GM10248 (cell line): ENCODE measurements around the gene UTS2B.
A peak's percentile ranks its signal among the peaks of the same experiment; 100 is the strongest.
"Not testable (repeated sequence)": the region's sequence is repeated elsewhere in the genome, so short reads cannot be mapped to it uniquely, and the experiment has no call there.

ENCODE experiments used
- CTCF ChIA-PET: fragments of 300-600 bp; sonication (Branson Sonifier 250); formaldehyde crosslinking; extraction: SDS; loops from one replicate; lab custom pipeline; 2021; ENCODE audit warnings: antibody characterized with exemption; lab: Yijun Ruan, JAX
- POLR2A ChIA-PET: fragments of 350-650 bp; sonication (Branson Sonifier 250); formaldehyde crosslinking; extraction: SDS; loops from one replicate; lab custom pipeline; 2020; ENCODE audit warnings: antibody characterized with exemption; lab: Yijun Ruan, JAX
- DNase-seq: peaks from one replicate; pipeline ENCODE4 v3.0.0; 2012; ENCODE audit errors: extremely low spot score
- TF ChIP-seq, protein P1 (sequence below): IDR thresholded peaks from 2 replicates; pipeline ENCODE4 v1.5.1; 2012; ENCODE audit warnings: mild to moderate bottlenecking, low read depth; ENCODE audit errors: extremely low read depth, missing control alignments, control extremely low read depth

Gene UTS2B

DNA sequence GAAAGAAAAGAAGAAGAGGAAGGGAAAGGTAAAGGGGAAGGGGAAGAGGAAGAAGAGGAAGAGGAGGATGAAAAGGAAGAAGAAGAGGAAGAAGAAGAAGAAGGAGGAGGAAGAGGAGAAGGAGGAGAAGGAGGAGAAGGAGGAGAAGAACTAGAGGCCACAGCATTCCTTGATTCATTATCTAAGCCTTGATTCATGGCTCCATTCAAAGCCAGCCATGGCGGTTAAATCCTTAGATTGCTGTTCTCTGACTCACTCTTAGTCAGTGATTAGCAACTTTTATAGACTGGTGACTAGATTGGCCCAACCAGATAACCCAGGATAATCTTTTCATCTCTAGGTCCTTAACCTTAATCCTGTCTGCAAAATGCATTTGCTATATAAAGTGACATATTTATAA is 83.7 kb downstream of the UTS2B start:
- ChIA-PET CTCF (no interaction called here), POLR2A (no interaction called here)
- TF ChIP-seq, protein P1, sequence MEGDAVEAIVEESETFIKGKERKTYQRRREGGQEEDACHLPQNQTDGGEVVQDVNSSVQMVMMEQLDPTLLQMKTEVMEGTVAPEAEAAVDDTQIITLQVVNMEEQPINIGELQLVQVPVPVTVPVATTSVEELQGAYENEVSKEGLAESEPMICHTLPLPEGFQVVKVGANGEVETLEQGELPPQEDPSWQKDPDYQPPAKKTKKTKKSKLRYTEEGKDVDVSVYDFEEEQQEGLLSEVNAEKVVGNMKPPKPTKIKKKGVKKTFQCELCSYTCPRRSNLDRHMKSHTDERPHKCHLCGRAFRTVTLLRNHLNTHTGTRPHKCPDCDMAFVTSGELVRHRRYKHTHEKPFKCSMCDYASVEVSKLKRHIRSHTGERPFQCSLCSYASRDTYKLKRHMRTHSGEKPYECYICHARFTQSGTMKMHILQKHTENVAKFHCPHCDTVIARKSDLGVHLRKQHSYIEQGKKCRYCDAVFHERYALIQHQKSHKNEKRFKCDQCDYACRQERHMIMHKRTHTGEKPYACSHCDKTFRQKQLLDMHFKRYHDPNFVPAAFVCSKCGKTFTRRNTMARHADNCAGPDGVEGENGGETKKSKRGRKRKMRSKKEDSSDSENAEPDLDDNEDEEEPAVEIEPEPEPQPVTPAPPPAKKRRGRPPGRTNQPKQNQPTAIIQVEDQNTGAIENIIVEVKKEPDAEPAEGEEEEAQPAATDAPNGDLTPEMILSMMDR = no peak
- no peak for DNase-seq

DNA sequence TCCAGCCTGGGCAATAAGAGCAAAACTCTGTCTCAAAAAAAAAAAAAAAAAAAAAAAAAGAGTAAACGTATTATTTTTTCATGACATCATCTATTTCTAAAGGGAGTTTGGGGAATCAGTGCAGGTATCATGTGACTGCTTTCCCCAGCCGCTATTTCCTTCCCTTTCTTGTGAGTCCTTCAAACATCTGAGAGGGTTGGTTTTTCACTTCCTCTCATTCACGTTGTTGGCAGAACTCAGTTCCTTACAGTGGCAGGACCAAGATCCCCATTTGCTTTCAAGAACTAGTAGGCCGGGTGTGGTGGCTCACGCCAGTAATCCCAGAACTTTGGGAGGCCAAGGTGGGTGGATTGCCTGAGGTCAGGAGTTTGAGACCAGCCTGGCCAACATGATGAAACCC is 84.3 kb downstream of the UTS2B start:
- DNase-seq = peak; percentile 24
- CTCF ChIA-PET = interaction anchor here (1.6 to 1.9 kb wide), 2 partner anchors 13 to 30 kb away, joined by 5 to 10 read pairs; no protein-coding TSS in a partner anchor
- POLR2A ChIA-PET = not testable (repeated sequence)

DNA sequence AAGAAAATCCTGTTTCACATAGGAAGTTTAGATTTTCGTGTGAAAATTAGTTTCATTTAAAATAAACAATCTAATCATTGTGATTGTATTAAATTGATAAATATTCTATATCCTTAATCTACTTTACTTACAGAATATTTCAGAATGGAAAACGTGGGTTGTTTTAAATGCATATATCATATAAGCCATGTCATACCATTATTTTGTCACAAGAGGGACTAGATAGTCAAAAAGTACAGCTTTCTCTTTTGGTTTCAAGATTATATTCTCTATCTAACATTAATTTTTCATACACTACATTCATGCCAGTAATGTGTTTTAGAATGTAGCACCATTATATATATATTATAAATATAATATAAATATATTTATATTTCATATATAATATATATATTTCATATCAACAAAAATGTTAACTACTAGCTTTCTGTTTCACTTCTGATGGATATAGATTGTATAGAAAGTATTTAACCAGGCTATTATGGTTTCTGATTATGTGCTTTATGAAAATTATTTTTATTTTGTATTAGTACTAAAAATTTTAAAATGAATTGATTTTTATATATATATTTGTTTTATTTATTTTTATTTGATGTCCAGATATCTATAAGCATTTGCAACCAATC is 86.0 kb downstream of the UTS2B start:
- ChIA-PET POLR2A (no interaction called here), CTCF (interaction anchor here (1.0 to 2.1 kb wide), 11 partner anchors 9 to 139 kb away, joined by 3 to 10 read pairs (median 4); no protein-coding TSS in a partner anchor)
- TF ChIP-seq, protein P1 = peak; percentile 42

DNA sequence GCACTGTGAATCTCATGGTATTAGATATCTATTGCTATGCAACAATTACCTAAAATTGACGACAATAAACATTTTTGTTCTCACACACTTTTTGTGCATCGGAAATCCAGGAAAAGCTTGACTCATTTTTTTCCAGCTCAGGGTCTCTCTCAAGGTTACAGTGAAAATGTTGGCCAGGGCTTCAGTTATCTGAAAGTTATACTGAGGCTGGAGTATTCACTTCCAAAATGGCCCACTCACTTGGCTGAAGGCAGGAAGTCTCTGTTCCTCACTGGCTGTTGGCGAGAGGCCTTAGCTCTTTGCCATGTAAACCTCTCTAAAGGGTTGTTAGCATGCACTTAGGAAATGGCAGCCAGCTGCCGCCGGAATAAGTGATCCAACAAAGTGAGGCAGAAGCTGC is 89.8 kb downstream of the UTS2B start:
- POLR2A ChIA-PET = no interaction called here

More for the DNA sequence above, 86.0 kb downstream of the UTS2B start:
- DNase-seq = peak; percentile 27

DNA sequence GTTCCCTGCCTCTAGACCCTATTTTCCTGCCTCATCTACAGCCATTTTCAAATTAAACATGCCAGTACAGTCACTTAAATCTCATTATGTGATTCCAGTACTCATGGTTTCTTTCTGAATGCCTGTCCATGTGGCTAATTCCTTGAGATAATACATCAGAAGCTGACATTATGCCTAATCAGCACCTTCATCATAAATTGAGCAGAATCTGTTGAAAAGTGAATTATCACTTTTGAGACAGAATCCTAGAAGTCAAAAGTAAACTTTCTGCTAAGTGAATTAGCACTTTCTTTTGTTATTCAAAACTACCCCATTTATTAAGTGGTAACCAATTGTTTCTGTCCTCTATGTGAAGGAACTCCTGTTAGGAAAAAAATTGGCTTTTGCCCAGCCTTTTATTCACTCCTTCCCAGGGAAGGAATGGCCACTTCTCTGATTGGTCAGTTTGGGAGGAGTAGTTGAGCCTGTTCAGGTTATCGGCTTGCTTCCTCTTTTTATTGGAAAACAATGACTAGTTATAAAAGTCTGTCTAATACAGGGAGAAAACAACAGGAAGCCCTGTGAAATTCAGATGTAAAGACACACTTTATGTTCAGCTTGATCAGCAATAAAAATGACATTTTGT is 90.8 kb downstream of the UTS2B start:
- CTCF ChIA-PET = interaction anchor here (1.2 to 1.5 kb wide), 2 partner anchors 10 to 94 kb away, joined by 3 to 4 read pairs; no protein-coding TSS in a partner anchor
- POLR2A ChIA-PET = no interaction called here
- DNase-seq = no peak
- TF ChIP-seq, protein P1 = no peak

More for the DNA sequence above, 89.8 kb downstream of the UTS2B start:
- DNase-seq = no peak
- TF ChIP-seq, protein P1 = no peak
- CTCF ChIA-PET = interaction anchor here (1.2 to 1.5 kb wide), 2 partner anchors 93 to 100 kb away, joined by 3 read pairs; no protein-coding TSS in a partner anchor

DNA sequence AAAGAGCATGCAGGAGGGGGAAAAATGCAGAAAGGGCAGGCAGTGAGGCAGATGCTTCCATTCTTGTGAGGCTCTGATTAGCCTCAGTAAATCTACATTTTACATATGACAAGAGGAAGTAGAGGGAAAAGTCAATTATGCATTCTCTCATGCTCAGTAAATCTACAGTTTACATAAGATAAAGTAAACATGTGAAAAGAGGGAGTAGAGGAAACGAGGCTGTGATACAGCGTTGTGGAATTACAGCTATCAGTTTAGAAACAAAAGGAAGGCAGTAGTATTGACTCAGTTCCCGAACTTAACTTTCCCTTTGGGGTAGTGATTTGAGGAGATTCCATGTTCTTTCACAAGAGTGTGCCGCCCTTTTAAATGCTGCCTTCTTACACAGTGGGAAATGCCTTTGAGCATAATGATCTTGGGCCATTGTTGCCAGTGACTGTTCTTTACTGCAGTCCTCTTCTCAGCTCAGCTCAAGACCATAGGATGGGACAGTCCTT is 92.0 kb downstream of the UTS2B start:
- no peak for DNase-seq
- POLR2A ChIA-PET = no interaction called here
- TF ChIP-seq, protein P1 = no peak
- CTCF ChIA-PET = interaction anchor here (1.5 kb wide), 1 partner anchor 11 kb away, joined by 4 read pairs; no protein-coding TSS in a partner anchor
